DND-41 (cell line): ENCODE results near the gene MSH4.

ENCODE experiments used
- ATAC-seq: fragments of 200-7000 bp; cut with Tn5 transposase; 3 replicates; pipeline ENCODE4 v1.9.1; 2021; ENCODE audit warnings: low read depth; ENCODE audit not compliant: insufficient read depth
- DNase-seq: peaks from one replicate; pipeline ENCODE4 v3.0.0-alpha.2; 2020
- H2AFZ ChIP-seq: 2 replicates; pipeline ENCODE4 v1.6.0; 2012; ENCODE audit warnings: low read depth, low read length
- H3K27ac ChIP-seq: 2 replicates; pipeline ENCODE4 v1.5.1; 2012; ENCODE audit warnings: low read length, inconsistent platforms
- H3K27me3 ChIP-seq: fragments of 200-600 bp; sonication (generic); 2 replicates; pipeline ENCODE4 v1.6.0; 2012; ENCODE audit warnings: low read length, mild to moderate bottlenecking, inconsistent platforms; ENCODE audit not compliant: insufficient read depth, poor library complexity
- H3K36me3 ChIP-seq: 2 replicates; pipeline ENCODE4 v1.5.1; 2012; ENCODE audit warnings: low read length, inconsistent platforms; ENCODE audit not compliant: insufficient read depth
- H3K4me1 ChIP-seq: 2 replicates; pipeline ENCODE4 v1.5.1; 2012; ENCODE audit warnings: mild to moderate bottlenecking, low read length; ENCODE audit not compliant: insufficient read depth
- H3K4me2 ChIP-seq: 2 replicates; pipeline ENCODE4 v1.6.0; 2012; ENCODE audit warnings: mild to moderate bottlenecking, moderate library complexity, low read length, inconsistent platforms; ENCODE audit not compliant: insufficient read depth
- H3K4me3 ChIP-seq, 2 experiments: fragments of 200-600 bp in 1 of 2; shearing (Covaris generic) in 1 of 2; 2 replicates each; pipeline ENCODE4 v1.5.1; 2012 to 2016; ENCODE audit warnings: inconsistent platforms in 2 of 2, low read length in 2 of 2, mild to moderate bottlenecking in 2 of 2, low read depth in 1 of 2, moderate library complexity in 1 of 2
- H3K79me2 ChIP-seq: 2 replicates; pipeline ENCODE4 v1.6.0; 2012; ENCODE audit warnings: low read length, inconsistent platforms; ENCODE audit not compliant: insufficient read depth
- H3K9ac ChIP-seq: 2 replicates; pipeline ENCODE4 v1.6.0; 2012; ENCODE audit warnings: low read depth, mild to moderate bottlenecking, inconsistent platforms, low read length, moderate library complexity
- H3K9me3 ChIP-seq: 2 replicates; pipeline ENCODE4 v1.5.1; 2012; ENCODE audit warnings: low read length, moderate library complexity, mild to moderate bottlenecking, inconsistent platforms; ENCODE audit not compliant: insufficient read depth, severe bottlenecking
- H4K20me1 ChIP-seq: 2 replicates; pipeline ENCODE4 v1.6.0; 2012; ENCODE audit warnings: low read length; ENCODE audit not compliant: insufficient read depth
- CTCF ChIP-seq: IDR thresholded peaks from 2 replicates; pipeline ENCODE4 v1.5.1; 2012; ENCODE audit warnings: borderline replicate concordance, low read length, moderate library complexity, mild to moderate bottlenecking; ENCODE audit not compliant: poor library complexity, severe bottlenecking; ENCODE audit errors: extremely low read depth
- EZH2 ChIP-seq: IDR thresholded peaks from 3 replicates; pipeline ENCODE4 v1.6.1; 2012; ENCODE audit warnings: borderline replicate concordance, low read depth, mild to moderate bottlenecking, moderate library complexity, low read length, inconsistent platforms; ENCODE audit not compliant: severe bottlenecking

MSH4 gene

GRCh38 chr1:75855010-75855409 lies 58.3 kb downstream of the MSH4 start:
- TF ChIP-seq CTCF = no peak
- no peak for TF ChIP-seq EZH2
- no peak for DNase-seq
- Histone ChIP-seq H3K36me3 (no peaks in the 10 kb centered on the region), H3K9ac (no peak overlapping the region), H3K4me3 (no peak overlapping the region), H3K27ac (no peak overlapping the region), H4K20me1 (no peaks in the 10 kb centered on the region), H2AFZ (no peak overlapping the region), H3K4me1 (no peaks in the 10 kb centered on the region), H3K4me2 (no peak overlapping the region), H3K79me2 (no peaks in the 10 kb centered on the region), H3K9me3 (no peaks in the 10 kb centered on the region), H3K27me3 (no peaks in the 10 kb centered on the region)
- no peak for ATAC-seq

GRCh38 chr1:75855734-75856133 lies 59.1 kb downstream of the MSH4 start:
- no peaks in the 10 kb centered on the region for H3K27me3 ChIP-seq
- no peaks in the 10 kb centered on the region for H3K36me3 ChIP-seq
- H3K9ac ChIP-seq = no peak overlapping the region
- no peak overlapping the region for H3K4me2 ChIP-seq
- H3K4me1 ChIP-seq = no peaks in the 10 kb centered on the region
- DNase-seq = no peak
- no peak for ATAC-seq
- H3K4me3 ChIP-seq = no peak overlapping the region
- no peaks in the 10 kb centered on the region for H3K9me3 ChIP-seq
- no peaks in the 10 kb centered on the region for H3K79me2 ChIP-seq
- H4K20me1 ChIP-seq = no peaks in the 10 kb centered on the region
- no peak for TF ChIP-seq EZH2
- TF ChIP-seq CTCF = no peak
- no peak overlapping the region for H2AFZ ChIP-seq
- no peak overlapping the region for H3K27ac ChIP-seq

GRCh38 chr1:75861831-75862230 lies 65.1 kb downstream of the MSH4 start:
- Histone ChIP-seq H2AFZ (no peak overlapping the region), H3K79me2 (no peaks in the 10 kb centered on the region), H3K27me3 (no peaks in the 10 kb centered on the region), H4K20me1 (no peaks in the 10 kb centered on the region), H3K9ac (no peak overlapping the region), H3K27ac (no peak overlapping the region), H3K36me3 (no peaks in the 10 kb centered on the region), H3K4me2 (no peak overlapping the region), H3K4me1 (no peaks in the 10 kb centered on the region), H3K4me3 (no peak overlapping the region), H3K9me3 (no peaks in the 10 kb centered on the region)
- no peak for DNase-seq
- TF ChIP-seq CTCF (no peak), EZH2 (no peak)
- ATAC-seq = no peak

GRCh38 chr1:75870951-75871350 lies 74.3 kb downstream of the MSH4 start:
- no peak for ATAC-seq
- Histone ChIP-seq H3K9ac (no peak overlapping the region), H3K36me3 (no peaks in the 10 kb centered on the region), H3K27me3 (no peaks in the 10 kb centered on the region), H2AFZ (no peak overlapping the region), H3K4me3 (no peak overlapping the region), H3K4me1 (no peaks in the 10 kb centered on the region), H3K4me2 (no peak overlapping the region), H3K9me3 (no peaks in the 10 kb centered on the region), H4K20me1 (no peaks in the 10 kb centered on the region), H3K79me2 (no peaks in the 10 kb centered on the region), H3K27ac (no peak overlapping the region)
- DNase-seq = no peak
- TF ChIP-seq CTCF (no peak), EZH2 (no peak)
